Pancreas (tissue), 10 donors: ENCODE measurements around the gene GOLPH3. TPM values are rescaled to one million over a fixed set of nuclear protein-coding genes. Genes with fewer than 3 reads are reported as not detected.

Experiments
- ATAC-seq, 4 donors: fragments of 200-7000 bp; cut with Tn5 transposase; one replicate each; pipeline versions ENCODE4 v1.8.0 to v1.9.1; 2020; ENCODE audit warnings: mild to moderate bottlenecking in 4 of 4, moderate library complexity in 4 of 4
- DNase-seq, 6 donors: peaks; one replicate each; pipeline ENCODE4 v3.0.0-alpha.2; 2020
- FAIRE-seq: peaks from 2 replicates; lab custom pipeline; 2012; peaks lifted over from hg19 to GRCh38; lab: Jason Lieb, UNC
- H3K27ac ChIP-seq, 4 donors: fragments of 200-600 bp; sonication (generic); 1 replicate in 3 of 4; 2 replicates in 1 of 4; pipeline versions ENCODE4 v1.5.0 to v1.8.0; 2020
- H3K27me3 ChIP-seq, 4 donors: fragments of 200-600 bp; one replicate each; pipeline ENCODE4 v1.8.0; 2021
- H3K36me3 ChIP-seq, 3 donors: fragments of 200-600 bp; sonication (generic) in 1 of 3; one replicate each; pipeline versions ENCODE4 v1.5.0 to v1.8.0; 2020 to 2021
- H3K4me1 ChIP-seq, 3 donors: fragments of 200-600 bp; one replicate each; pipeline ENCODE4 v1.8.0; 2021
- H3K4me3 ChIP-seq, 4 donors: fragments of 200-600 bp; sonication (generic) in 2 of 4; one replicate each; pipeline versions ENCODE4 v1.5.0 to v1.8.0; 2020 to 2021
- H3K9me3 ChIP-seq, 4 donors: fragments of 200-600 bp; one replicate each; pipeline ENCODE4 v1.8.0; 2021
- CTCF ChIP-seq, 4 donors: fragments of 200-600 bp; sonication (generic) in 3 of 4; IDR thresholded peaks; one replicate each; pipeline versions ENCODE4 v1.5.0 to v1.8.0; 2021; ENCODE audit warnings: antibody characterized with exemption in 4 of 4
- WGBS, 2 donors: extraction: QIAGEN DNeasy Blood & Tissue Kit; methylation state at CpG; one replicate each; pipeline ENCODE4 v1.1.7; 2013; 5-methylcytosine and 5-hydroxymethylcytosine counted together
- intact Hi-C, 3 donors: fragments of 100-400 bp; cut with DNase I; formaldehyde crosslinking; loops; one replicate each; pipeline versions ENCODE4 v1.11.1 to v1.14.2; 2022
- polyA plus RNA-seq, 2 donors: library from polyadenylated mRNA; stranded (reverse); fragments of 200-250 nt; gene quantifications; one replicate each; pipeline ENCODE4 v1.2.3, GENCODE V29; 2013
- total RNA-seq, 6 donors: library from RNA; stranded (reverse); fragmentation: NEBNext Ultra II Directional in 4 of 6; extraction: Animal tissue kit (Norgen Biotek cat#: 25700) in 4 of 6; gene quantifications; one replicate each; pipeline versions ENCODE4 v1.2.1 to v1.2.4, GENCODE V29; 2021 to 2023
- donor health status: healthy with polysubstance abuse.
- donor health status: DM: no; HTN: no; CAD: no; lungs with moderate emphysema.
- donor health status: DM: no; HTN: no; CAD: no.
- donor health status: control.
- donor health status: control.
- donor health status: Bipolar disorder and iron deficiency.
- donor health status: DM: yes; HTN: yes; CAD: no.
- donor health status: DM: no; HTN: no; CAD: no.
- donor health status: DM: no; HTN: no; CAD: no.
- donor health status: DM: yes; HTN: yes; CAD: no.

GOLPH3 gene
- total and polyA plus RNA-seq, 8 donors = 19.9 to 67.0 (median 45.0) TPM

DNA sequence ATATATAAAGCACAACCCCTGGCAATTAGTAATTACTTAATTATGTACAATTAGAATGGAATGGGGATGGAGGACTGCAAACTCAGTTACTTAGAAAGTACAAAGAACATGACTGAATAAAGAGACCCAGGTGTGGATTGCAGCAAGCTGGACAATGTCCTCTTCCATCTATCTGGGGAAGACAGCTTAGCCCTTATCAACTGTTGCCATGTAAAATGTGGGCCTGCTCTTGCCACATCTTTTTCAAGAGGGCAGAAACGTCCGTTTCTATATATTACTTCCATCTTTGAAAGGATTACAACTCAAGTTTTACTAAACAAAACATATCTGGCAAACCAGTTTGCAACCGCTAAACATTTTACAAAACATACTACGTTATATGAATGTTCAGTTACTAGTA, 26.2 kb downstream of the GOLPH3 start:
- DNase-seq = no peak
- peaks cover 24 to 50% (median 43%) of the 10 kb centered on the region in 3 donors for H3K4me1 ChIP-seq
- no peak for FAIRE-seq
- no peaks in the 10 kb centered on the region for H3K36me3 ChIP-seq
- H3K27ac ChIP-seq = no peak overlapping the region
- H3K27me3 ChIP-seq = no peaks in the 10 kb centered on the region
- no peak for ATAC-seq
- 86 to 87% methylated on average over 4 of the region's 4 CpGs for WGBS, 2 donors
- no peak overlapping the region for H3K4me3 ChIP-seq
- no peak for TF ChIP-seq CTCF (IDR thresholded peaks at IDR 0.05)
- no peaks in the 10 kb centered on the region for H3K9me3 ChIP-seq
- intact Hi-C loops = no loop called here

DNA sequence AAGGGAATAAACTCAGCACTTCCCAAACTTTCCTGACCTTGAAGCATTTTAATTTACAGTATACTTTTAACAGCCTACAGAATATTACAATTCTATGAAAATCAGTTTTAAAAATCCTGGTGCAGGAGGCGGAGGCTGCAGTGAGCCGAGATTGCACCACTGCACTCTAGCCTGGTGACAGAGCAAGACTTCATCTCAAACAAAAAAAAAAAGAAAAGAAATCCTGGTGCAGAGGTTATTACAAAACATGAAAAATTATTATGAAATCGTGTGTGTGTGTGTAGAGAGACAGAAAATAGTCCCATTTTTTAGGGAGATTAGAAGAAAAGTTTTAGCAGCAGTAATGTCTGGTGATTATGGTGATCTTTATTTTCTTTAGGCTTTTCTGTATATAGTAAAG, 26.9 kb downstream of the GOLPH3 start:
- 43 to 46% methylated on average over 3 of the region's 3 CpGs for WGBS, 2 donors
- ATAC-seq (peak in 3 of 4 donors; percentile 27 to 68 (median 39)), DNase-seq (no peak), FAIRE-seq (no peak)
- Histone ChIP-seq H3K36me3 (no peaks in the 10 kb centered on the region), H3K9me3 (no peaks in the 10 kb centered on the region), H3K4me3 (no peak overlapping the region), H3K27ac (no peak overlapping the region), H3K27me3 (no peaks in the 10 kb centered on the region), H3K4me1 (peaks cover 18 to 46% (median 39%) of the 10 kb centered on the region in 3 donors)
- intact Hi-C loops = no loop called here
- no peak for TF ChIP-seq CTCF (IDR thresholded peaks at IDR 0.05)

DNA sequence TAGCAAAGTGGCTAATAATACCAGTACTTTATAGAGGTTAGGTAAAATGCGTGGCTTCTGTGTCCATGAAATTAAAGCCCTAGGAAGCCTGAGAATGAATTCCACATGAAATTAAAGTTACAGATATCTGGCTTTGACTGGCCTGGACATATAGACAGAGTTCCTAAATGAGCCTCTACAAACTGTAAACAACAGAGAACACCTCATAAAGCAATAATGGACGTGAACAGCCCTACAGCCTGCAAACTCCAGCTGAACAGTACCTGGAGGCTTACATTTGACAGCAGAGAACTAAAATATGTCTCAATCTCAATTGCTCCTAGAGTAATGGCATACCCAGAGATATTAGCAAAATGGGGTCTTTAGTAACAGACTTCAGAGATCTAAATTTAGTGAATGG, 28.7 kb downstream of the GOLPH3 start:
- Histone ChIP-seq H3K4me1 (peaks cover 18 to 42% (median 34%) of the 10 kb centered on the region in 3 donors), H3K27me3 (no peaks in the 10 kb centered on the region), H3K36me3 (no peaks in the 10 kb centered on the region), H3K9me3 (no peaks in the 10 kb centered on the region), H3K27ac (no peak overlapping the region), H3K4me3 (no peak overlapping the region)
- intact Hi-C loops = no loop called here
- 34 to 66% methylated on average over 2 of the region's 2 CpGs for WGBS, 2 donors
- TF ChIP-seq CTCF (IDR thresholded peaks at IDR 0.05) = no peak
- no peak for DNase-seq
- FAIRE-seq = no peak
- peak in 1 of 4 donors; percentile 24 for ATAC-seq

DNA sequence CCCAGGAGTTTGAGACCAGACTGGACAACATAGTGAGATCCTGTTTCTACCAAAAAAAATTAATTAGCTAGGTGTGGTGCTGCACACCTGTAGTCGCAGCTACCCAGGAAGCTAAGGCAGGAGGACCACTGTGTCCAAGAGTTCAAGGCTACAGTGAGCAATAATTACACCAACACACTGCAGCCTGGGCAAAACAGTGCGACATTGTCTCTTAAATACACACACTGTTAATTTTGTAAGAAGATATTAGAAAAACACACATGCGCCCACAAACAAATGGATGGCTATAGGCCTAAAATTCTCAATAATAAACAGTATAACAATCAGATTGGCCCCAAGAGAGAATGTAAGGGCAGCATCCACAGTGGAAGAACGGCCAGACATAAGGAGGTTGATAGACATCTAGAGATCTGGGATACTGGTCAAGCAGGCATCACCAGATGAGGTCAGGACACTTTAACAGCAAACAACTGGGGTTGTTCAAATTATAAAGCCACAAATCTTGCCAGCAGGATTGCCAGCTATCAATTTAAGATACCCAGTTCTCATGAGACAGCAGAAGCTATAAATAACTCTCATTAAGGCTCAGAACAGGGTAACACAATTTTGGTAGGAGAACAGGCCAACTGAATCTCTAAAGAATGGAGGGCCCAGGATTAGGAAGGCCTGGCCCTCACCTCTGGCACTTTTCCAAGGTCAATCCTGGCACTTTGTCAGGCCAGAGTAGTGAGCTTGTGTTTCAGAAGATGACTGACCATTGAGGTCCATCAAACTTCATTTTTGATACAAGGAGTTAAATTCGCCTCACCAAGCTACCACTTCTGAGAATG, 29.5 kb downstream of the GOLPH3 start:
- DNase-seq (peak in 2 of 6 donors; percentile 43 to 50), FAIRE-seq (no peak), ATAC-seq (peak in 1 of 4 donors; percentile 35)
- Histone ChIP-seq H3K4me3 (no peak overlapping the region), H3K9me3 (no peaks in the 10 kb centered on the region), H3K4me1 (peaks cover 18 to 37% (median 34%) of the 10 kb centered on the region in 3 donors), H3K36me3 (no peaks in the 10 kb centered on the region), H3K27me3 (no peaks in the 10 kb centered on the region), H3K27ac (no peak overlapping the region)
- intact Hi-C loops = no loop called here
- 77 to 83% methylated on average over 5 of the region's 5 CpGs for WGBS, 2 donors
- TF ChIP-seq CTCF (IDR thresholded peaks at IDR 0.05) = no peak
